Astrocyte (in vitro differentiated cells and primary cell): ENCODE measurements around the gene MARCHF10. TPM values are rescaled to one million over a fixed set of nuclear protein-coding genes. Genes with fewer than 3 reads are reported as not detected.

Experiments used
- DNase-seq: peaks from one replicate; pipeline ENCODE4 v3.0.0-alpha.2; 2010; ENCODE audit warnings: low read depth
- FAIRE-seq: peaks from 2 replicates; lab custom pipeline; 2011; peaks lifted over from hg19 to GRCh38; lab: Jason Lieb, UNC
- H2AFZ ChIP-seq: 2 replicates; pipeline ENCODE4 v1.6.0; 2012; ENCODE audit warnings: low read depth, low read length, inconsistent platforms
- H3K27ac ChIP-seq: 2 replicates; pipeline ENCODE4 v1.5.1; 2011; ENCODE audit warnings: low read depth, low read length, inconsistent platforms
- H3K27me3 ChIP-seq: 2 replicates; pipeline ENCODE4 v1.6.0; 2011; ENCODE audit warnings: low read length, inconsistent platforms; ENCODE audit not compliant: insufficient read depth
- H3K36me3 ChIP-seq: 2 replicates; pipeline ENCODE4 v1.5.1; 2011; ENCODE audit warnings: low read length, inconsistent platforms; ENCODE audit not compliant: insufficient read depth
- H3K4me1 ChIP-seq: 2 replicates; pipeline ENCODE4 v1.5.1; 2011; ENCODE audit warnings: low read length, inconsistent platforms; ENCODE audit not compliant: insufficient read depth
- H3K4me2 ChIP-seq: 2 replicates; pipeline ENCODE4 v1.6.0; 2012; ENCODE audit warnings: low read length, inconsistent platforms
- H3K4me3 ChIP-seq: 2 replicates; pipeline ENCODE4 v1.5.1; 2011; ENCODE audit warnings: low read depth, mild to moderate bottlenecking, low read length, inconsistent platforms; ENCODE audit not compliant: insufficient read depth
- H3K79me2 ChIP-seq: 2 replicates; pipeline ENCODE4 v1.6.0; 2012; ENCODE audit warnings: mild to moderate bottlenecking, low read length, inconsistent platforms; ENCODE audit not compliant: insufficient read depth
- H3K9ac ChIP-seq: 2 replicates; pipeline ENCODE4 v1.6.0; 2012; ENCODE audit warnings: mild to moderate bottlenecking, low read length, inconsistent platforms
- H3K9me3 ChIP-seq: 2 replicates; pipeline ENCODE4 v1.5.1; 2012; ENCODE audit warnings: low read depth, mild to moderate bottlenecking, low read length, inconsistent platforms; ENCODE audit not compliant: insufficient read depth
- H4K20me1 ChIP-seq: 2 replicates; pipeline ENCODE4 v1.6.0; 2012; ENCODE audit warnings: low read length, inconsistent platforms; ENCODE audit not compliant: insufficient read depth
- H3K27ac Mint-ChIP-seq: one replicate; pipeline ENCODE4 v1.8.0; 2021; ENCODE audit warnings: mild to moderate bottlenecking, mixed read lengths; ENCODE audit not compliant: unreplicated experiment
- H3K27me3 Mint-ChIP-seq: one replicate; pipeline ENCODE4 v1.8.0; 2021; ENCODE audit warnings: low read depth, mixed read lengths; ENCODE audit not compliant: unreplicated experiment
- H3K36me3 Mint-ChIP-seq: one replicate; pipeline ENCODE4 v1.8.0; 2021; ENCODE audit warnings: low read depth, mixed read lengths; ENCODE audit not compliant: unreplicated experiment
- H3K4me1 Mint-ChIP-seq: one replicate; pipeline ENCODE4 v1.8.0; 2021; ENCODE audit warnings: low read depth, mixed read lengths; ENCODE audit not compliant: unreplicated experiment
- H3K4me3 Mint-ChIP-seq: one replicate; pipeline ENCODE4 v1.8.0; 2021; ENCODE audit warnings: mild to moderate bottlenecking, moderate library complexity, mixed read lengths; ENCODE audit not compliant: unreplicated experiment
- H3K9me3 Mint-ChIP-seq: one replicate; pipeline ENCODE4 v1.8.0; 2021; ENCODE audit warnings: mild to moderate bottlenecking, mixed read lengths; ENCODE audit not compliant: unreplicated experiment
- CTCF ChIP-seq: IDR thresholded peaks from 2 replicates; pipeline ENCODE4 v1.5.1; 2011; ENCODE audit warnings: low read depth, mild to moderate bottlenecking, inconsistent platforms, low read length, moderate library complexity; ENCODE audit not compliant: insufficient read depth
- EZH2 ChIP-seq: IDR thresholded peaks from 2 replicates; pipeline ENCODE4 v1.6.1; 2012; ENCODE audit warnings: mild to moderate bottlenecking, low read length, inconsistent platforms; ENCODE audit not compliant: insufficient read depth
- total RNA-seq: library from RNA; stranded (reverse); gene quantifications from 2 replicates; pipeline ENCODE4 v1.2.1, GENCODE V29; 2021

Gene MARCHF10
- total RNA-seq, 1 donor from 2014 or later, result not detected

DNA sequence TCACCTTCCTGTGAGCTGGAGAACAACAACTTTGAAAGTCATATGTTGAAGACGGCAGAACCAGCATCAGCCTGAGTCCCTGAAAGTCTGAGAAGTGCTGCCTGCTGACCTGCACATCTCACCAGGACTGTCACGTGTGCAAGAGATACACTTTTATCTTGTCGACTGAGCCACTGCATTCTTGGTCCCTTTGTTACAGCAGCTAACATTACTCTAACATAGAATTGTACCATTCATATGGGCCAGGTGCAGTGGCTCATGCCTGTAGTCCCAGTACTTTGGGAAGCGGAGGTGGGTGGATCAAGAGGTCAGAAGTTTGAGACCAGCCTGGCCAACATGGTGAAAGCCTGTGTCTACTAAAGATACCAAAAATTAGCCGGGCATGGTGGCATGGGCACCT lies 40.1 kb downstream of the MARCHF10 start:
- H3K9me3 ChIP-seq, result no peaks in the 10 kb centered on the region
- H3K4me3 Mint-ChIP-seq, result no peak overlapping the region

DNA sequence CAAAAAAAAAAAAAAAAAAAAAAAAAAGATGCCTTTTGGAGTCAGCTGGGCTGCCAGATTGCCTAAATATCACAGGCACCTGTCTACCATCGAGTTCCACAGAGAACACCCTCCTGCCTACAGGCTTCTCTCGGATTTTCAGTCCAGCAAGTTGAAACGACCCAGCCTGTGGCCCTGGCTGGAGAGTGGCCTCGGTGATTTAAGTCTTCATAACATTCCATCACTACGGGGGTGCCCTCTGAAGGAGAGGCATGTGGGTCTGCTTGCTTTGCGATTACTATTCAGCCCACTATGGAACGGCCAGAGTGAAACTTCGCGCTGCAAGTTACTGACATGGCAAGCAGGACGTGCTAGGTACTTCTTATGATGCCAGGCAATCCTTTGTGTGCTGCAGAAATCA lies 42.8 kb downstream of the MARCHF10 start:
- H3K4me3 Mint-ChIP-seq, result no peak overlapping the region

More for the DNA sequence above, 40.1 kb downstream of the MARCHF10 start:
- no peaks in the 10 kb centered on the region for H3K4me1 ChIP-seq
- peaks cover 8% of the 10 kb centered on the region for H3K9me3 Mint-ChIP-seq
- no peak for FAIRE-seq
- DNase-seq, result no peak
- H3K27me3 Mint-ChIP-seq, result peaks cover 3% of the 10 kb centered on the region
- no peak overlapping the region for H2AFZ ChIP-seq
- no peaks in the 10 kb centered on the region for H3K36me3 ChIP-seq
- H3K79me2 ChIP-seq, result no peaks in the 10 kb centered on the region
- H4K20me1 ChIP-seq, result no peaks in the 10 kb centered on the region
- TF ChIP-seq CTCF, result no peak
- no peak for TF ChIP-seq EZH2
- H3K9ac ChIP-seq, result no peak overlapping the region
- H3K36me3 Mint-ChIP-seq, result peaks cover 1% of the 10 kb centered on the region
- H3K27ac ChIP-seq, result no peak overlapping the region
- H3K27me3 ChIP-seq, result no peaks in the 10 kb centered on the region
- H3K4me3 ChIP-seq, result no peak overlapping the region
- no peaks in the 10 kb centered on the region for H3K4me1 Mint-ChIP-seq
- H3K27ac Mint-ChIP-seq, result no peak overlapping the region
- H3K4me2 ChIP-seq, result no peak overlapping the region

More for the DNA sequence above, 42.8 kb downstream of the MARCHF10 start:
- no peak overlapping the region for H3K27ac Mint-ChIP-seq
- FAIRE-seq (no peak), DNase-seq (no peak)
- Histone ChIP-seq H3K9me3 (no peaks in the 10 kb centered on the region), H3K36me3 (no peaks in the 10 kb centered on the region), H4K20me1 (no peaks in the 10 kb centered on the region), H3K4me3 (no peak overlapping the region), H3K4me2 (no peak overlapping the region), H3K9ac (no peak overlapping the region), H2AFZ (no peak overlapping the region), H3K27ac (no peak overlapping the region), H3K27me3 (no peaks in the 10 kb centered on the region), H3K4me1 (no peaks in the 10 kb centered on the region), H3K79me2 (no peaks in the 10 kb centered on the region)
- TF ChIP-seq EZH2 (no peak), CTCF (no peak)
- peaks cover 7% of the 10 kb centered on the region for H3K27me3 Mint-ChIP-seq
- H3K4me1 Mint-ChIP-seq, result no peaks in the 10 kb centered on the region
- no peaks in the 10 kb centered on the region for H3K36me3 Mint-ChIP-seq
- no peaks in the 10 kb centered on the region for H3K9me3 Mint-ChIP-seq
